KBM-7 (cell line): ENCODE results near the gene SFT2D1.
A peak's percentile ranks its signal among the peaks of the same experiment; 100 is the strongest.
"Not testable (repeated sequence)": the region's sequence is repeated elsewhere in the genome, so short reads cannot be mapped to it uniquely, and the experiment has no call there.

Experiments used
- DNase-seq: peaks from one replicate; pipeline ENCODE4 v3.0.0-alpha.2; 2015
- in situ Hi-C: fragments of 300-500 bp; cut with MboI; formaldehyde crosslinking; loops from 2 replicates; pipeline ENCODE4 v1.14.3; 2020; ENCODE audit warnings: low sequenced_read_pairs, low pct_unique_long_range_greater_than_20kb, mixed read lengths

The SFT2D1 gene

DNA sequence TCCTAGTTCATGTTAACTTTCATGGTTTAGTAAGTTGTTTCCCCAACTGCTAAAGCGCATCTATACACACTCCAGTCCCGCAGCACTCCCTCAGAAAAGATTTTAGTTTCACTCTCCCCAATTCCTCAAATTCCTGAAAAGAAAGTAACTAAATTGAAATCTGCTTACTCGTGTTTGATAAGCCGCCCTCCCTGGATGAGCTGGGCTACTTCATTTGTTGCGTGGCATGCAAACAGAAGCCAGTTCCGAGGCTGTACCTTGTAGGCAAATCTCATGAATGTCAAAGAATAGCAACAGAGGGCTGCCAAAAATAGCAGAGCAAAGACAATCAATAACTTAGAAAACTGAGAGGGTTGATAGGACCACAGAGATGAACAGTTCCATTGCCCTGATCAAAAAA lies 23.5 kb upstream of the SFT2D1 start:
- in situ Hi-C loops, result no loop called here
- no peak for DNase-seq

DNA sequence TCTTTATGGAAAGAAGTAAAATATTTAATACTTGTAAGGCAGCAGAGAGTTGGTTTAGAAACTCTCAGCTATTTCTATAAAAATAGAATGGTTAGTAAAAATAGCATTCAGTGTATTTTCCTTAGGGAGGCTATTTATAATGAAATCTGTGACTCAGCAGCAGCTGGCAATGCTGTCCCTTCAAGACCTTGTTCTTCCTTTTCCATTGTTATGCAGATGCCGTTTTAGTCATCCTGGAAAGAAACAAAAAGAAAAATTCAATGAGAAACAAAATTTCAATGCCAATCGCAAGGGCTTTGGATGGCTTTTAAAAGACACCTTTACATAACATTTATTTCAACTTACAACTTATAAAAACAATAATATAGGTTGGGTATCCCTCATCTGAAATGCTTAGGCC lies 22.9 kb upstream of the SFT2D1 start:
- in situ Hi-C loops, result no loop called here
- DNase-seq, result no peak

DNA sequence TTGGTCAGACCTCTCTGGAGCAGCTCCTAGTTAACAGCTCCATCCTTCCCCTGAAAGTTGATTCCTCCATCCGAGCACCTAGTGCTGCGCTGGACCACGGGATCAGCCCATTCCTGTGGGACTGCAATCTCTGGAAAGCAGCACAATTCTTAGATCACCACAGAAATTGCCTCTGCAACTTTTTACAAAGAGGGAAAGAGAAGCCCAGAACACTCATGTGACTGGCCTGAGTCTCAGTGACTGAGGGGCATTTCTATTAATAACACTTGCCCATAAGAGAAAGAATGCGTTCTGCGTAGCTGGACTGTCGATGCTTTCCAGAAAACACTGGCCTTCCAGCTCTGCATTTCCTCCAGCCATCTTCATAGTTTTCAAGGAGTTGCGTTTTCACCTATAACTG lies 22.1 kb upstream of the SFT2D1 start:
- in situ Hi-C loops, result no loop called here
- no peak for DNase-seq

DNA sequence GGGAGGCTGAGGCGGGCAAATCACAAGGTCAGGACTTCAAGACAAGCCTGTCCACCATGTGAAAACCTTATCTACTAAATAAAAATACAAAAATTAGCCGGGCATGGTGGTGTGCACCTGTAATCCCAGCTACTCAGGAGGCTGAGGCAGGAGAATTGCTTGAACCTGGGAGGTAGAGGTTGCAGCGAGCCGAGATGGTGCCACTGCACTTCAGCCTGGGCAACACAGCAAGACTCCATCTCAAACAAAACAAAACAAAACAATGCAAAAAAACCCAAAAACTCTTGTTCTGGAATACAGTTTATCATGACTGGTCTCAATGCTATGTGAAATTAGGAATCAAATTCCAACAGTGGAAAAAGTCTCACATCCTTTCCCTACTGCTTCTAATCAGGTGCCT lies 20.1 kb upstream of the SFT2D1 start:
- DNase-seq, in situ Hi-C loops: not testable (repeated sequence)

DNA sequence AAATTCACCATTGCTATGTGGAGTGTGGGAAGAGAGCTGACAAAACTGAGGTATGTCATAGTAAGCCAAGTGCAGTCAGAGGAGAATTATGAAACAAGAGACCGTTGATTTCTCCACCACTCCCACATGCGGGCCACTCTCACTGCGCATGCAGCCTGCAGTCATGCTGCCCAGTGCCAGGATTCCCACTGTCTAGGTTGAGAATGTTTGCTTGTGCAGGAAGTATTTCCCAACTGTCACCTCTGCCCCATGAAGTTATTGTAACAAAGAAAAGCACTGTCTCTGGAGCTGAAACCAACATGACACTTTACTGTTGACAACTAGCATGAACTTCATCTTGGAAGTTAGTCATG lies 18.7 kb upstream of the SFT2D1 start:
- in situ Hi-C loops, result no loop called here
- no peak for DNase-seq

DNA sequence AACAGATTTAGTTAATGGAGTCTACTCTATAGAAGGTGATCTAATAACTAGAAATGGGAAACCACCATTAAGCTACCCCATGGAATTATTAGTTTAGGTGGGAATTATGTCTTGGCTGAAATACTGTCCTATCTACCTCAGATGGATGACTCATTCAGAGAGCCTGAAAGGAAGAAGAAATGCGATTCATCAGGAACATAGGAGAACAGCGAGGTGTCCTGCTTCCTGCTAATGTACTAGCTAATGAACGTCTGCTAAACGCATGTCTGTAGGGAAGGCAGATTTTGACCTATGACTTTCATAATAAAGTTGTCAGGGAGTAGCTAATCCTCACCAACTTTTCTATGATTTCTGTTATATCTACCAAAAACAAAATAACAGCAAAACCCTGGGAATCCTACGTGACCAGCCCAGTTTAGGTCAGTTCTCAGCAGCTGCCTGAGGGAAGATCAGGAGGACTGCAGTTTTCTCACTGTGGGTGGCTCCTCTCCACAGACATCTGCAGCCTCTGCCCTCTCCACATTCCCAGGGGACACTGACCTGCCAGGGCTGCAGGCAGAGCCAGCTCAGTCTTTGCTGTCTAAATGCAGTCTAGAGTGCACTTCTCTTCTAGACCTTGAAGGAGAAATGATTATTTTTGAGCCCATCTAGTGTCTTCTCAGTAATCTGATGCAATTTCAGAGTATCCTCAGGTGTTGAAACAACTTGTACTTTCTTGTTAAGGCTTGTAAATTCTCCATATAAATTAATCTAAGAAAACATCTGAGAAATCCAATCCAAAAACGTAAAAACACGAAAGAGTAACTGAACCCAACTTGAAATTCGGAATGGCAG lies 18.1 kb upstream of the SFT2D1 start:
- in situ Hi-C loops, result no loop called here
- no peak for DNase-seq

DNA sequence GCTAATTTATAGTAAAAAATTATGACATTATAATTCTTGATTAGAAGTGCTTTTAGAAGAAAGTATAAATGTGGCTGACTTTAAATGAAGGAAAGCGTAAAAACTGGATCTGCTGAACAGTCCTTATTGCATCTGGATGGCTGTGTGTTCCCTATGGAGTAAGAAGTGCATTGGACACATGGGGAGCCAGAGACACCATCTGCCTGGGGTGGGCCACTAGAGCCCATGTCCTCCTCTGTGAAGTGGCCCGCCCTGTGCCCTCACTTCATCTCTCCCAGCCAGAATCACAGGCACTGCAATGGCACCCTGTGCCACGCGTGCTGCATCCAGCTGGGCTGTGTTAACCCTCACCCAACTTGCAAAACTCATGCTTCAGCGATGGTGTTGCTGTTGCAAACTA lies 13.2 kb upstream of the SFT2D1 start:
- in situ Hi-C loops, result no loop called here
- no peak for DNase-seq

DNA sequence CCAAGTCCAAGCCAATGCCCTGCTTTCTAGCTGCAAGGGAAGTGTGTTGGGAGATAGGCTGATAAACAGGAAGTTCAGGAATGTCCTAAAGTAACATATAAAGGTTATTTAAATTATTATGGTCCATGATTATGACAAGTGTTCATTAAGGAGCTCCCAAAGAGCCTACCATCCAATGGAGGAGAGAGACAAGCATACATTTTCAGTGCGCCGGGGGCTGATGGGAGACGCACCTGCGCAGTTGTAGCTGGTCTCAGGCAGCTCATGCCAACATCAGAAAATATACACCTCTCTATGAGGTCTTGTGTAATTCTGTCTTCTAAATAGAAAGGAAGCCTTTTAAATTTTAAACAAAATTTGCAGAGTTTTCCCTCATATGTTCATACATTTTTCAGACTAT lies 12.6 kb upstream of the SFT2D1 start:
- in situ Hi-C loops, result no loop called here
- DNase-seq, result no peak

DNA sequence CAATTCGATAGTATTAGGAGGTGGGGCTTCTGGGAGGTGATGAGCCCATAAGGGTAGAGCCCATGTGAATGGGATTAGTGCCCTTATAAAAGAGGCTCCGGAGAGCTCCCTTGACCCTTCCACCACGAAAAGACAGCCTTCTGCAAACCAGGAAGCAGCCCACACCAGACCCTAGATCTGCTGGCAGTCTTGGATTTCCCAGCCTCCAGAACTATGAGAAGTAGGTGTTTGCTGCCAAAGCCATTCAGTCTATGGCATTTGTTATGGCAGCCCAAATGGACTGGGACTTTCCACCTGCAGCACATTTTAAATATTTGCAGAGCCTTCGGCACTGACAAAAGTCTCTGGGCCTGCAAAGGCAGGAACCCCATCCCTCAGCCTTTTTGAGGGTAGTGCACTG lies 11.8 kb upstream of the SFT2D1 start:
- in situ Hi-C loops, result no loop called here
- no peak for DNase-seq

DNA sequence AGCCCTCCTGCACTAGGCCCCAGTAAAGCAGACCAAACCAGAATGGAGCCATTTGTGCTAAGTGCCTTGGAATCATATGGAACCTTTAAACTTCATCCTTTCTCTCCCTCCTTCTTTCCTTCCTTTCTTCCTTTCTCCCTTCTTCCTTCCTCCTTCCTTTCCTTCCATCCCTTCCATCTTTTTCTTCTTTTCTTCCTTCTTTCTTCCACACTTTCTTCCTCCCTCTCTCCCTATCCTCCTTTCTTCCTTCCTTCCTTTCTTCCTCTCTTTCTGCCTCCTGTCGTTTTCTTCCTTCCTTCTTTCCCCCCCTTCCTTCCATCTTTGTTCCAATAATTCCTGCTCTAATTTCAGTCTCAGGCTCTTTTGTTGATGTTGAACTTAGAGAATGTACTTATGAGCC lies 11.2 kb upstream of the SFT2D1 start:
- in situ Hi-C loops, result no loop called here

DNA sequence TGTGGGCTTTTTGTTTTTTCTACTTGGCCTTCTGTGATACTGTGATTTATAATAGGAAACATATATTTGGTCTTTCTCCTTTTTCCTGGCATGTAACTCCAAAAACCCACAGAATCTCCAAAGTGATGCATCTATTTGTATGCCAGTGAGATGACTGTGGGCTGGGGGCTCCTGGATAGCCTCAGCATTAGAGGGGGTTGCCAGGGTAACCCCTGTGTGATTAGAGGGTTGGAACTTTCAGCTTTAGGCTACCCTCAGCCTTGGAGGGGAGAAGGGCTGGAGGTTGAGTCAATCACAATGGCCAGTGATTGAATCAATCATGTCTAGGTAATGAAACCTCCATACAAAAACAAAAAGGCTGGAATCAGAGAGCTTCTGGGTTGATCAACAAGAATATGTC lies 10.6 kb upstream of the SFT2D1 start:
- no peak for DNase-seq
- in situ Hi-C loops, result no loop called here

More for the DNA sequence above, 11.2 kb upstream of the SFT2D1 start:
- no peak for DNase-seq

DNA sequence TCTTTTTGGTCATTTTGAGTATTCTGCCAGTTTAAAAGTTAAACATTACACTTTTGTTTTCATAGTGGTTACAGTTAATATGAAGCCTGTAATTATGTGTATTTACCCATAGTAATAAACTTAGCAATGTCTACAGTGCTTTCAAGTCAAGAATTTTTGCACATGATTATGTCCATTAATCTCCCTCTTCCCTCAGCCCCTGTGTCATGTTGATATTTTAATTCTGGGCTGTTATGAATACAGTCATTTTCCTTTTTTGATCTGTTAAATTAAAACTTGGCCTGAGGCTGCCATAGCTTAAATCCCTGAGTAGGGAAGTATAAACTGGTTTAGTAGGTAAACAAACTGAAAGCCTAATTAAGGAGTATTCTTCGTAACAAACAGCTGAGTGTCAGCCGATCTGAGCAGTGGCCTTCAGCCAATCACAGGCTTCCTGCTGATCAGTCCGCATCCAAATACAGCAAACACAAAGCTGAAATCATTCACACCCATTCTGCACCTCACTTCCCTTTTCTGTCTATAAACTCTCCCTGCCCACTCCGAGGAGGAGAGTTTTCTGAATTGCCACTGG lies 9.5 kb upstream of the SFT2D1 start:
- in situ Hi-C loops, result no loop called here
- peak; percentile 73 for DNase-seq

DNA sequence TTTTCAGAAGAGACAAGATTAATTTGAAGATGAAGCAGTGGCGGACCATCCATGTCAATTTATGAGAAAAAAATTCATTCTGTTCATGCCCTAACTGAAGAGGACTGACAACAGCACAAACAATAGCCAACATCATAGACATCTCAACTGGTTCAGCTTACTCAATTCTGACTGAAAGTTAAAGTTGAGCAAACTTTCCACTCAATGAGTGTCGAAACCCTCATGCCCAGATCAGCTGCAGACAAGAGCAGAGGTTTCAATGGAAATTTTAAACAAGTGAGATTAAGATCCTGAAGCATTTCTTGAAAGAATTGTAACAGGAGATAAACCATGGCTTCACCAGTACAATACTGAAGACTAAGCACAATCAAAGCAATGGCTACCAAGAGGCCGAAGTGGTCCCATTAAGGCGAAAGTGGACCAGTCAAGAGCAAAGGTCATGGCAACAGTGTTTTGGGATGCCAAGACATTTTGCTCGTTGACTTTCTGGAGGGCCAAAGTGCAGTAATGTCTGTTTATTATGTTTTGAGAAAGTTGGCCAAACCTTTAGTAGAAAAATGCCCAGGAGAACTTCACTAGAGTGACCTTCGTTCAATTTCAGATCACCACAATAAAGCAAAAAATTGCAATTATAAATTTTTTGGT lies 6.1 kb upstream of the SFT2D1 start:
- DNase-seq, result no peak
- in situ Hi-C loops, result no loop called here

DNA sequence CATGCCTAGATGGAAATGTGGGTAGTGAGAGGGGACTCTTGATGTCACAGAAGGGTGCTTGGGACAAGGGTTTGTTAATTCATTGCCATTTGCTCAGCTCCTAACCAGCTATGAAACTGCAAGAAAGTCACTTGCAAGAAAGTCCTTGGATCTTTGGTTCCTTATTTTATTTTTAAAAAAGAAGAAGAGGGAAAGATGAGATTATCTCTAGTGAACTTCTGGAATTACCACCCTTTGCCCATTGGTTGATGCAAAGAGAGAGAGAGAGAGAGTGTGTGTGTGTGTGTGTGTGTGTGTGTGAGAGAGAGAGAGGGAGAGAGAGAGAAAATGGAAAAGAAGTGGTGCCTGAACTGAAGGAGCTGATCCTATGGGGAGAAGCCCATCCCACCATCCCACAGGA lies 4.6 kb upstream of the SFT2D1 start:
- in situ Hi-C loops, result no loop called here
- peak; percentile 39 for DNase-seq

DNA sequence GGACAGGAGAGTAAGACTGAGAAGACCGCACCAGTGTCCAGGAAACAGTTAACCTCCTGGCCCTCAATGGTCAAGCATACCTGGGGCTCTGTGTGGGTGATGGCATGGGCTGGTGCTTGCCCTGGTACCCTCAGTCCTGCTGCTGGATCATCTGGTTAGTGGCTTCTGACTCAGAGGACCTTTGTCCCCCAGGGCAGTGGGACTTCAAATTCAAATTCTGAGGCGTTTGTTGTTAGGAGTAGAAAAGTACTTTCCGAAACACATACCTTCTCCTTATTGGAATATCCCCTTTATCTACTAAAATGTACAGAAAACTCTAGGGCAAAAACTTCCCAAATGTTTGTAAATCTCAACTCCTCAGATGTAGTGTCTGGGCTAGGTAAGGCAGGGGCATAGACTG lies 4.1 kb upstream of the SFT2D1 start:
- in situ Hi-C loops, result no loop called here
- DNase-seq, result no peak

DNA sequence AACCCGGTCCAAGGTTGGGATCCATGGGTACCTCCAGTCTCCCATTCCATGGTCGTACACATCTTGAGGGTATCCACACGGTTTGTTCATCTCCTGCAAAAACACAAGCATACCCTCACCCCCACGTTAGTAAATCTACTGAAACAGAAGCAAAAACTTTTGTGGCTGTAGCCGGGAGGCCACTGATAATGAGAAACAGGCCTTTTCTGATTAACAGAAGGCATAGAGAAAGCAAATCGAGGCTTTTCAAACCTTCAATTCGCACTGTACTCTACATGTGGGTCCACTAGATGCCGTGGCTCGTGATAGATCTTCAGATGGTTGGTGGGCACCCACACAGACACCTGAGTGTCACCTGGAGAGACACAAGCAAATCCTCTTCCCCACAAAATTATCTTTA lies 3.3 kb upstream of the SFT2D1 start:
- DNase-seq, in situ Hi-C loops: not testable (repeated sequence)

DNA sequence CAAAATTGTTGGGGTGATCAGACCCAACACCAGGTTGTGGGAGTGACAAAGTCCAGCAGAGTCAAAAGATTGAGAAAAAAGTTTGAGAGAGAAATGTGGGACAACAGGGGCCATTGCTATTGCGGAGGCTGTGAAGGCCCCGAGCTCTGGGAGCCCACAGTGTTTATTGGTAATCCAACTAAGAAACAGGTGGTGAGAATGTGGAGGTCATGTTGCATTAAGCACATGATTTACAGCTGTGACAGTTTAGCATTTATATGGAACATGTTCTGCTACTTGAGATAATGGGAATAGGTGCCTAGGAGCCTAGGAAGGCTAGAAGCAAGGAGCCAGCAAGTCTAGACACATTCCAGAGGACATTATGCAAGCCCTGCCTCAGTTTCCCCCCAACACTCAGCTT lies 2.6 kb upstream of the SFT2D1 start:
- in situ Hi-C loops, DNase-seq: not testable (repeated sequence)

DNA sequence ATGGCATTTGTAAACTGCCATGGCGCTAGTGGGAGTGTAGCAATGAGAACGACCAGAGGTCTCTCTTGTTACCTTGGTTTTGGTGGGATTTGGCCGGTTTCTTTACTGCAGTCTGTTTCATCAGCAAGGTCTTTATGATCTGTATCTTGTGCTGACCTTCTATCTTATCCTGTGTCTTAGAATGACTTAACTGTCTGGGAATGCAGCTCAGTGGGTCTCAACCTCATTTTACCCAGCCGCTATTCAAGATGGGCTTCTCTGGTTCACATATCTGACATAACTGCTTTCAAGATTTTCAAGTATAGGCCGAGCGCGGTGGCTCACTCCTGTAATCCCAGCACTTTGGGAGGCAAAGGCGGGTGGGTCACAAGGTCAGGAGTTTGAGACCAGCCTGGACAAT lies 1.9 kb upstream of the SFT2D1 start:
- in situ Hi-C loops, result no loop called here
- DNase-seq, result no peak

DNA sequence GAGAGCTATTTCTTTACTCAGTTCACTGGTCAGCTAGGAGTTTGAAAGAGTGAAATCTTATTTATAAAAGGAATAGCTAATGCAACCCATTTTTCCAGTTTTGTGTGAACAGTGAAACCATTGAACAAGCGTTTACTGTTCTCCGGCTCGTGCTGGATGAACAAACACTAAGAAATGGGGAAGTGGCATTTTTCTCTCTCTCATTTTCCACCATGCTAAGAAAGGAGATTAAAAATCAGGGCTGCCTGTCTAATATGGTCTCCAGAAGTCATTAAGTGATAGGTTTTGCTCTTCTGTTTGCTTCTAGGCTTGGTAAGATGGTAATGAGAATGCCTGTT lies 774 bp upstream of the SFT2D1 start:
- in situ Hi-C loops, result no loop called here
- peak; percentile 79 for DNase-seq

DNA sequence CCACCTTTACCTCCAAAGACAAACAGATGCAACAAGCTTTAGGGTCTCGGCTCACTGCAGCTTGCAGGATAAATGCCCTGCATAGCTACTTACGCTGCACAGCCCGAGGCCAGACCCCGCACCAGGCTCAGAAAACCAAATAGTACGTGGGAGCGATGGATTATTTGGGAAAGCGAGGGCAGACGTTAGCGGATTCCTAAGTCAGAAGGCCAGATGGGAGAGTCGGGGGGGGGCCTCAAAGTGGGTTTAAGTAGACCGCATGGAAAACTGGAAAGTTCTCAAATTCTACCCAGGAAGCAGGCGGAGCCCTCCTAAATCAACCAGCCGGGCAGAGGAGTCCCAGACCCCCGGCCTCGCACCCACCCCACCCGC lies 382 bp downstream of the SFT2D1 start:
- DNase-seq, result no peak
- in situ Hi-C loops, result no loop called here

DNA sequence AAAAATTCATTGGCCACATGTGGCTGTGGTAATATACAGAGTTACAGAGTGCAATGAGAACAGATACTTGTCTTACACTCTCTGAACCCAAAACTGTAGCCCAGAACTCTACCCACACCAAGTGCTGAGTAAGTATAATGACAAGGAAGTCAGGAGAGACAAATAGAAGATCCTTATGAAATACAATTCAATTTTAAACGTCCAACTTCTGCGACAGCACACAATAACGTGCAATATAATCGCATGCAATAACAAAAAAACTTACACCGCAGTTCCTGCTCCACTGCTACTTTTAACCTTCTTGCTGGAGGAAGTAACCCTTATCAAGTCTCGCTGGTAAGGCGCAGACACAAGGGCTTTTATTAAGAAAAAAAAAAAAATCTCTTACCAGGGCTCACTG lies 881 bp downstream of the SFT2D1 start:
- in situ Hi-C loops, result no loop called here
- peak; percentile 68 for DNase-seq
